Hepatocyte (in vitro differentiated cells): ENCODE measurements around the gene CCDC102B. TPM values are rescaled to one million over a fixed set of nuclear protein-coding genes. Genes with fewer than 3 reads are reported as not detected.

Experiments used
- DNase-seq: peaks from one replicate; pipeline ENCODE4 v3.0.0-alpha.2; 2016; ENCODE audit warnings: low spot score
- H2AFZ ChIP-seq: fragments of 200-600 bp; sonication (generic); 2 replicates; pipeline ENCODE4 v1.6.0; 2016; ENCODE audit warnings: antibody characterized with exemption, mild to moderate bottlenecking
- H3K27ac ChIP-seq: fragments of 200-600 bp; sonication (generic); 2 replicates; pipeline ENCODE4 v1.5.1; 2016; ENCODE audit warnings: mild to moderate bottlenecking
- H3K27me3 ChIP-seq: fragments of 200-600 bp; sonication (generic); 2 replicates; pipeline ENCODE4 v1.6.1; 2016
- H3K36me3 ChIP-seq: fragments of 200-600 bp; sonication (generic); replicated peaks from 2 replicates; pipeline ENCODE4 v1.5.1; 2016; ENCODE audit warnings: low read depth; ENCODE audit not compliant: insufficient read depth
- H3K4me1 ChIP-seq: fragments of 200-600 bp; sonication (generic); 2 replicates; pipeline ENCODE4 v1.5.1; 2016; ENCODE audit warnings: mild to moderate bottlenecking, moderate library complexity; ENCODE audit not compliant: insufficient read depth
- H3K4me2 ChIP-seq: fragments of 200-600 bp; sonication (generic); 2 replicates; pipeline ENCODE4 v1.6.0; 2016
- H3K4me3 ChIP-seq: fragments of 200-600 bp; sonication (generic); 2 replicates; pipeline ENCODE4 v1.5.1; 2016; ENCODE audit warnings: mild to moderate bottlenecking
- H3K79me2 ChIP-seq: fragments of 200-600 bp; sonication (generic); 2 replicates; pipeline ENCODE4 v1.6.0; 2017; ENCODE audit warnings: mild to moderate bottlenecking
- H3K9me2 ChIP-seq: fragments of 200-600 bp; sonication (generic); replicated peaks from 2 replicates; pipeline ENCODE4 v1.6.0; 2017; ENCODE audit warnings: mild to moderate bottlenecking; ENCODE audit not compliant: insufficient read depth
- H3K9me3 ChIP-seq: fragments of 200-600 bp; sonication (generic); 2 replicates; pipeline ENCODE4 v1.5.1; 2016; ENCODE audit warnings: low read depth, mild to moderate bottlenecking
- H4K20me1 ChIP-seq: fragments of 200-600 bp; sonication (generic); 2 replicates; pipeline ENCODE4 v1.6.0; 2016; ENCODE audit warnings: mild to moderate bottlenecking; ENCODE audit not compliant: insufficient read depth, poor library complexity, severe bottlenecking
- CTCF ChIP-seq: fragments of 200-600 bp; sonication (generic); IDR thresholded peaks from 2 replicates; pipeline ENCODE4 v1.5.1; 2016; ENCODE audit warnings: antibody characterized with exemption, mild to moderate bottlenecking; ENCODE audit not compliant: poor library complexity
- EZH2 ChIP-seq: fragments of 200-600 bp; sonication (generic); IDR thresholded peaks from 2 replicates; pipeline ENCODE4 v1.6.1; 2016; ENCODE audit warnings: antibody characterized with exemption, mild to moderate bottlenecking, borderline replicate concordance
- EZH2phosphoT487 ChIP-seq: fragments of 200-600 bp; sonication (generic); IDR thresholded peaks from one replicate; pipeline ENCODE4 v1.6.1; 2018; ENCODE audit warnings: antibody characterized with exemption, mild to moderate bottlenecking, low read depth, moderate library complexity; ENCODE audit not compliant: unreplicated experiment, severe bottlenecking
- WGBS: methylation state at CpG from one replicate; pipeline ENCODE4 v1.1.6; 2016; ENCODE audit warnings: low lambda C conversion rate; ENCODE audit errors: missing lambda C conversion rate; 5-methylcytosine and 5-hydroxymethylcytosine counted together
- polyA plus RNA-seq: library from polyadenylated mRNA; unstranded; fragments of >200 nt; fragmentation: Nextera tagmentation; extraction: Ambion mirVana; gene quantifications from 2 replicates; pipeline ENCODE4 v1.2.1, GENCODE V29; 2016
- total RNA-seq: library from RNA; depleted of rRNA; stranded (reverse); fragments of >200 nt; gene quantifications from 2 replicates; pipeline ENCODE4 v1.2.3, GENCODE V29; 2014

The CCDC102B gene
- total and polyA plus RNA-seq, 2 experiments from 2014 or later, result 2.8 to 5.4 TPM

- 98% methylated on average over 2 of the region's 2 CpGs for WGBS
- H3K79me2 ChIP-seq, result no peaks in the 10 kb centered on the region
- H3K27me3 ChIP-seq, result no peaks in the 10 kb centered on the region
- no peak overlapping the region for H3K27ac ChIP-seq
- no peaks in the 10 kb centered on the region for H3K9me2 ChIP-seq
- TF ChIP-seq CTCF (no peak), EZH2 (no peak), EZH2phosphoT487 (no peak)
- no peak overlapping the region for H2AFZ ChIP-seq
- no peaks in the 10 kb centered on the region for H3K9me3 ChIP-seq
- no peak for DNase-seq
- H3K4me2 ChIP-seq, result no peak overlapping the region
- H3K4me3 ChIP-seq, result no peak overlapping the region
- H4K20me1 ChIP-seq, result no peaks in the 10 kb centered on the region
- no peaks in the 10 kb centered on the region for H3K4me1 ChIP-seq
- no peaks in the 10 kb centered on the region for H3K36me3 ChIP-seq
Measured at GRCh38 chr18:68915061-68915460, 117.2 kb downstream of the CCDC102B start.

- DNase-seq, result no peak
- Histone ChIP-seq H3K79me2 (no peaks in the 10 kb centered on the region), H3K9me3 (no peaks in the 10 kb centered on the region), H2AFZ (no peak overlapping the region), H3K27me3 (no peaks in the 10 kb centered on the region), H3K36me3 (no peaks in the 10 kb centered on the region), H3K4me2 (no peak overlapping the region), H3K27ac (no peak overlapping the region), H3K4me1 (no peaks in the 10 kb centered on the region), H3K4me3 (no peak overlapping the region), H4K20me1 (no peaks in the 10 kb centered on the region), H3K9me2 (no peaks in the 10 kb centered on the region)
- TF ChIP-seq CTCF, result no peak
- no peak for TF ChIP-seq EZH2phosphoT487
- no peak for TF ChIP-seq EZH2
- WGBS, result 79% methylated on average over 5 of the region's 5 CpGs
Measured at GRCh38 chr18:68916734-68917133, 118.9 kb downstream of the CCDC102B start.

GRCh38 chr18:68918216-68918615 lies 120.3 kb downstream of the CCDC102B start:
- Histone ChIP-seq H3K27me3 (no peaks in the 10 kb centered on the region), H3K9me2 (no peaks in the 10 kb centered on the region), H3K79me2 (no peaks in the 10 kb centered on the region), H3K9me3 (no peaks in the 10 kb centered on the region), H2AFZ (no peak overlapping the region), H3K27ac (no peak overlapping the region), H3K4me3 (no peak overlapping the region), H4K20me1 (no peaks in the 10 kb centered on the region), H3K4me1 (no peaks in the 10 kb centered on the region), H3K4me2 (no peak overlapping the region), H3K36me3 (no peaks in the 10 kb centered on the region)
- TF ChIP-seq EZH2, result no peak
- TF ChIP-seq CTCF, result no peak
- TF ChIP-seq EZH2phosphoT487, result no peak
- DNase-seq, result no peak
- 94% methylated on average over 3 of the region's 3 CpGs for WGBS

GRCh38 chr18:68919900-68920299 lies 122.0 kb downstream of the CCDC102B start:
- no peaks in the 10 kb centered on the region for H4K20me1 ChIP-seq

More at GRCh38 chr18:68919900-68920299, 122.0 kb downstream of the CCDC102B start:
- H3K4me1 ChIP-seq, result no peaks in the 10 kb centered on the region
- H3K27ac ChIP-seq, result no peak overlapping the region
- no peaks in the 10 kb centered on the region for H3K27me3 ChIP-seq
- no peak for DNase-seq
- H2AFZ ChIP-seq, result no peak overlapping the region
- H3K79me2 ChIP-seq, result no peaks in the 10 kb centered on the region
- H3K9me3 ChIP-seq, result no peaks in the 10 kb centered on the region
- WGBS, result 85% methylated on average over 2 of the region's 2 CpGs
- no peaks in the 10 kb centered on the region for H3K36me3 ChIP-seq
- H3K4me3 ChIP-seq, result no peak overlapping the region
- H3K4me2 ChIP-seq, result no peak overlapping the region
- H3K9me2 ChIP-seq, result no peaks in the 10 kb centered on the region
- TF ChIP-seq CTCF (no peak), EZH2 (no peak), EZH2phosphoT487 (no peak)
